ENCODE data around the gene ZNF518B.

The ZNF518B gene

DNA sequence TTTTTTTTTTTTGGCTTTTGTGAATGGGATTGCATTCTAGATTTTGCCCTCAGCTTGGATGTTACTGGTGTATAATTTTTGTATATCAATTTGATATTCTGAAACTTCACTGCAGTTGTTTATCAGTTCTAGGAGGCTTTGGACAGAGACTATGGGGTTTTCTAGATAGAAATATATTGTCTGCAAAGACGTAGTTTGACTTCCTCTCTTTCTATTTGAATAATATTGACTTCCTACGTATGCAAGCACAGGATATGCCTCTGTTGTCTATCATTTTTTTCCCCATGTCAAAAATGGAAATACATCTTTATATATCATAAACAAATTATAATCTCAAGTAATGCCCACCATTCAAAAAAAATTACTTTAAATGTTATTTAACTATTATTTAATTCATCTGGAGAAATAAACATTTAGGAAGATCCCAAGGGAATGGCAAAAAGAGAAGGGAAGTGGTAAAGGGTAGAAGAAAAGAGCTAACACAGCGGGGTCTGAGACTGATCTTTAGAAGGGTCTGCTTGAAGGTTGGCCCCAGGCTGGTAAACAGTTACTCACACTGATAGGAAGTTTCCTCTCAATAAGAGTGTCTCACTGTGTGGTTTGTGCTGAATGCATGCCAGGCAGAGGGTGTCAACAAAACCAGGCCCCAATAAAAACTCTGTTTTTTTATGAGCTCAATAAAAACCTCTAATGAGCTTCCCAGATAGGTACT, 35.7 kb downstream of the ZNF518B start:
- no peak for DNase-seq (ENCODE audit: low read depth, low spot score)
- TF ChIP-seq, protein P1, sequence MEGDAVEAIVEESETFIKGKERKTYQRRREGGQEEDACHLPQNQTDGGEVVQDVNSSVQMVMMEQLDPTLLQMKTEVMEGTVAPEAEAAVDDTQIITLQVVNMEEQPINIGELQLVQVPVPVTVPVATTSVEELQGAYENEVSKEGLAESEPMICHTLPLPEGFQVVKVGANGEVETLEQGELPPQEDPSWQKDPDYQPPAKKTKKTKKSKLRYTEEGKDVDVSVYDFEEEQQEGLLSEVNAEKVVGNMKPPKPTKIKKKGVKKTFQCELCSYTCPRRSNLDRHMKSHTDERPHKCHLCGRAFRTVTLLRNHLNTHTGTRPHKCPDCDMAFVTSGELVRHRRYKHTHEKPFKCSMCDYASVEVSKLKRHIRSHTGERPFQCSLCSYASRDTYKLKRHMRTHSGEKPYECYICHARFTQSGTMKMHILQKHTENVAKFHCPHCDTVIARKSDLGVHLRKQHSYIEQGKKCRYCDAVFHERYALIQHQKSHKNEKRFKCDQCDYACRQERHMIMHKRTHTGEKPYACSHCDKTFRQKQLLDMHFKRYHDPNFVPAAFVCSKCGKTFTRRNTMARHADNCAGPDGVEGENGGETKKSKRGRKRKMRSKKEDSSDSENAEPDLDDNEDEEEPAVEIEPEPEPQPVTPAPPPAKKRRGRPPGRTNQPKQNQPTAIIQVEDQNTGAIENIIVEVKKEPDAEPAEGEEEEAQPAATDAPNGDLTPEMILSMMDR (IDR thresholded peaks at IDR 0.05; ENCODE audit: low read depth, low read length): no peak
- H3K4me3 ChIP-seq (ENCODE audit: low read depth, low read length): no peak overlapping the region
- in situ Hi-C loops (cut with HindIII; ENCODE audit: low sequenced_read_pairs): no loop called here

DNA sequence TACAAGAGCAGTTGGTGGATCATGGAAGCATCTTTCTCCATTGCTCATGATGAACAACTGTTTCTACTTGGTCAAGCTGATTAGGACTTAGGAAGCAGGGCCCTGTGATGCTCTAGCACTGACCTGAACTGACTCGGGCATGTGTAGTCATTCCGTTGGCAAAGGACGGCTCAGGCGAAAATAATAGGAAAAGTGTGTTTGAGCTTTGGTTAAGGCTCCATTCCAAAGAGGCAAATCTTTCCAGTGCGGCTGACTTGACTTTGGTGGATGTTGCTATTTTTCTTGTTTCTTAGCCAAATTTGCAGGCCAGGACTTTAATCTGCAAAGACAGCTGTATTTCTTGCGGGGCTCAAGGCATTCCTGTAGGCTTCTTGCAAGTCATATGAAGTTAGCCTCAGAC, 39.5 kb downstream of the ZNF518B start:
- DNase-seq (ENCODE audit: low read depth, low spot score): no peak
- TF ChIP-seq, protein P1 (IDR thresholded peaks at IDR 0.05; ENCODE audit: low read depth, low read length): no peak
- in situ Hi-C loops (cut with HindIII; ENCODE audit: low sequenced_read_pairs): no loop called here
- H3K4me3 ChIP-seq (ENCODE audit: low read depth, low read length): no peak overlapping the region

DNA sequence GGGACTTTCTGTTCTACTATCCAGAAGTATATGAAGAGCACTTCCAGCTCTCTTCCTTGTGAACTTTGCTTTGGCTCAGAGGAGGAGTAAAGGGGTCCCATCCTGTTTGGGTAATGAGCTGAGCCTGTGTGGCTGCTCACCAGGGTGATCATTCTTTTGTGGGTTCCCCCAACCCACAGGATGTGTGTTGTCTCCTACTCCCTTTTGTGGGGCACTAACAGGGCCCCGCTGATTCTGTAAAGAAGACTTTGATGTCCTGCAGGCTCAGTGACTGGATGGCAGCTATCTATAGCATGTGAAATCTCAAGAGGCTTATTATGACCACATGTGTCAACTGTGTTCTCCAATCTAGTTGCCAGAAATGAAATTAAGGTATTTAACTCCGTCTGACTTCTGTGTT, 40.8 kb downstream of the ZNF518B start:
- in situ Hi-C loops (cut with HindIII; ENCODE audit: low sequenced_read_pairs): no loop called here
- no peak overlapping the region for H3K4me3 ChIP-seq (ENCODE audit: low read depth, low read length)
- no peak for DNase-seq (ENCODE audit: low read depth, low spot score)
- TF ChIP-seq, protein P1 (IDR thresholded peaks at IDR 0.05; ENCODE audit: low read depth, low read length): no peak

DNA sequence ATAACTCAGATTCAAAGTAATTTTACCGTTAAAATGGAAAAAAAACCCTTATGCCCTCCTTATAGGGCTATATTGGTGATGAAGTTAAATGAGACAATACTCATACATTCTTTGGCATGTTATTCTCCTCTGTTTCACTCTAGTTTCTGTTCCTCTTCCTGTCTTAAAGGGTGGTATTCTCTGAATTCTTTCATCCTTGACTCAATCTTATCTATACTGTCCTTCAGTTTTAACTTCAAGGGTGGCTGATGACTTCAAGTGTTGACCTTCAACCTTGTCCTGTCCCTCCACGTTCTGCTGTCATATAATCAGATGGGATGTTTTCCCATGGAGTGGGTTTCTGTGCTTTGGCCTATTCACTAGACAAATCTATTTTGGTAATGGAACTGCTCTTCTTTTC, 44.0 kb downstream of the ZNF518B start:
- no peak for DNase-seq (ENCODE audit: low read depth, low spot score)
- H3K4me3 ChIP-seq (ENCODE audit: low read depth, low read length): no peak overlapping the region
- in situ Hi-C loops (cut with HindIII; ENCODE audit: low sequenced_read_pairs): no loop called here
- TF ChIP-seq, protein P1 (IDR thresholded peaks at IDR 0.05; ENCODE audit: low read depth, low read length): no peak

DNA sequence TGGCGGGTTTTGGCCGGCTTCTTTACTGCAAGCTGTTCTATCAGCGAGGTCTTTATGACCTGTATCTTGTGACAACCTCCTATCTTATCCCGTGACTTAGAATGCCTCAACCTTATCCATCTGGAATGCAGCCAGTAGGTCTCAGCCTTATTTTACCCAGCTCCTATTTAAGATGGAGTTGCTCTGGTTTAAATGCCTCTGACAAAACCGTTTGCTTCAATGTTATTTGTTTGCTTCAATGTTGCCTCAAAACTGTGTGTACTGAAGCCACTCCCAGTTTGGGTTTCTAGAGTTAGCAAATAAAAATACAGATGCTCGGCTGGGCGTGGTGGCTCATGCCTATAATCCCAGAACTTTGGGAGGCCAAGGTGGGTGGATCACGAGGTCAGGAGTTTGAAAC, 51.6 kb downstream of the ZNF518B start:
- no peak for DNase-seq (ENCODE audit: low read depth, low spot score)
- H3K4me3 ChIP-seq (ENCODE audit: low read depth, low read length): no peak overlapping the region
- in situ Hi-C loops (cut with HindIII; ENCODE audit: low sequenced_read_pairs): no loop called here
- TF ChIP-seq, protein P1 (IDR thresholded peaks at IDR 0.05; ENCODE audit: low read depth, low read length): no peak

DNA sequence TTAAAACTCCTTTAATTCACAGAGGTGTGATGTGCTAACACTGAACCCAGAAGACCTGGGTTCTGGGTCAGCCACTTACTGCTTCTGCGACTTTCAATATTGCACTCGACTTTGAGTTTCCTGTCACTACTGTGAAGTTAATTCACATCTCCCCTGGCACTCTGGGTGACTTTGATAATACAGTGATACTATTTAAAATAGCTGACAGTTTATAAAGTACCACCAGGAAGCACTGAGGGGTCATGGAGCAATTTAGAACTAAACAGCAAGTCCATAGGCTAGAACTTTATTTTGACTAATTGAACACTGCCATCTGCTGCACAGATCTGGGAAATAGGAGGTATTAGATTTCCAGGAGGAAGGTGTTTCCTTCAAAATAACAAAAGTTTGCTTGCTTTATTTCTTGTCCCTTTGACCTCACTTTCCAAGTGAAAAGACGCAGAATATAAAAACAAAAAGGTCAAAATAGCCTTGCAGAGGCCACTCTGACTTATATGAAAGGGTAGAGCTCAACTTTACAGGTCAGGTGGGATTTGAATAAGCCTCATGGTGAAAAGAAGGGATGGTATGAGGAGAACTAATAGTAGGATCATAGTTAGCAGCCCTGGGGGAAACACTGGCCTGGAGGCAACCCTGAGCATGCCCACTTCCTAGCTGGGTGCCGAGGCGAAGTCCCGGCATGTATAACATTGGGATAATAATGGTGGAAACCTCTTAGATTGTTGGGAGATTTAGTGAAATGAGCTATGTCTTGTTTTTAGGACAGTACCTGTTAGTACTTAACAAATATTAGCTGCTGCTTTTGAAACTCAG, 53.4 kb downstream of the ZNF518B start:
- in situ Hi-C loops (cut with HindIII; ENCODE audit: low sequenced_read_pairs): no loop called here
- TF ChIP-seq, protein P1 (IDR thresholded peaks at IDR 0.05; ENCODE audit: low read depth, low read length): peak; percentile 38
- H3K4me3 ChIP-seq (ENCODE audit: low read depth, low read length): no peak overlapping the region
- peak; percentile 37 for DNase-seq (ENCODE audit: low read depth, low spot score)
